Fibroblast of pulmonary artery (primary cell): ENCODE results near the gene MGMT.

ENCODE experiments used
- DNase-seq: peaks from one replicate; pipeline ENCODE4 v3.0.0-alpha.2; 2010; ENCODE audit warnings: low read depth
- H3K4me3 ChIP-seq: replicated peaks from 2 replicates; pipeline ENCODE4 v1.5.1; 2011; ENCODE audit warnings: low read depth, mild to moderate bottlenecking, control low read depth, low read length, moderate library complexity
- CTCF ChIP-seq: IDR thresholded peaks from 2 replicates; pipeline ENCODE4 v1.5.1; 2011; ENCODE audit warnings: mild to moderate bottlenecking, control low read depth, low read length, inconsistent platforms; ENCODE audit errors: missing control alignments

The MGMT gene

GRCh38 chr10:129784291-129784690, 317.2 kb downstream of the MGMT start:
- no peak for DNase-seq
- no peak overlapping the region for H3K4me3 ChIP-seq
- TF ChIP-seq CTCF, result no peak

GRCh38 chr10:129784891-129785290, 317.9 kb downstream of the MGMT start:
- DNase-seq, result no peak
- TF ChIP-seq CTCF, result no peak
- H3K4me3 ChIP-seq, result no peak overlapping the region

- H3K4me3 ChIP-seq, result no peak overlapping the region
- DNase-seq, result no peak
- TF ChIP-seq CTCF, result no peak
Measured at GRCh38 chr10:129785536-129785981, 318.5 kb downstream of the MGMT start.

- no peak for DNase-seq
- H3K4me3 ChIP-seq, result no peak overlapping the region
- TF ChIP-seq CTCF, result no peak
Measured at GRCh38 chr10:129786216-129786615, 319.2 kb downstream of the MGMT start.

GRCh38 chr10:129787557-129787956, 320.5 kb downstream of the MGMT start:
- no peak overlapping the region for H3K4me3 ChIP-seq
- DNase-seq, result no peak
- no peak for TF ChIP-seq CTCF

- no peak overlapping the region for H3K4me3 ChIP-seq
- DNase-seq, result no peak
- no peak for TF ChIP-seq CTCF
Measured at GRCh38 chr10:129788215-129788614, 321.2 kb downstream of the MGMT start.

- no peak for TF ChIP-seq CTCF
- no peak overlapping the region for H3K4me3 ChIP-seq
- no peak for DNase-seq
Measured at GRCh38 chr10:129790715-129791446, 323.8 kb downstream of the MGMT start.
